T-cell (primary cell): ENCODE results near the gene POFUT1. TPM values are rescaled to one million over a fixed set of nuclear protein-coding genes. Genes with fewer than 3 reads are reported as not detected.

Experiments
- ATAC-seq, 4 experiments: fragments of 200-7000 bp in 3 of 4; fragments of 150-1000 bp in 1 of 4; cut with Tn5 transposase; replicated peaks in 1 of 4; 1 replicate in 3 of 4; 2 replicates in 1 of 4; pipeline ENCODE4 v1.10.0; 2021; ENCODE audit warnings: moderate library complexity in 3 of 4, mild to moderate bottlenecking in 2 of 4, moderate number of reproducible peaks in 1 of 4
- CTCF ChIA-PET, 2 donors: fragments of 300-600 bp; sonication (Branson Sonifier 250); formaldehyde crosslinking; loops; one replicate each; lab custom pipeline; 2022; ENCODE audit warnings: antibody characterized with exemption in 2 of 2; lab: Charles Lee
- POLR2A ChIA-PET, 2 donors: fragments of 300-600 bp; sonication (Branson Sonifier 250); formaldehyde crosslinking; loops; one replicate each; lab custom pipeline; 2022; ENCODE audit warnings: antibody characterized with exemption in 2 of 2; lab: Charles Lee
- DNase-seq, 35 experiments: peaks; one replicate each; pipeline versions ENCODE4 v3.0.0 to v3.0.0-alpha.2; 2013 to 2023
- H3K27ac ChIP-seq: one replicate; pipeline ENCODE4 v1.5.1; 2013; ENCODE audit warnings: low read length
- H3K27me3 ChIP-seq, 2 experiments: replicated peaks in 1 of 2; 1 replicate in 1 of 2; 2 replicates in 1 of 2; pipeline versions ENCODE4 v1.6.1 to v1.7.0; 2013; ENCODE audit warnings: low read length in 1 of 2, mixed read lengths in 1 of 2; ENCODE audit not compliant: control insufficient read depth in 2 of 2, insufficient read depth in 2 of 2; ENCODE audit errors: extremely low read depth in 1 of 2
- H3K36me3 ChIP-seq, 2 donors: 1 replicate in 1 of 2; 2 replicates in 1 of 2; pipeline versions ENCODE4 v1.6.1 to v1.7.0; 2013; ENCODE audit warnings: low read length in 1 of 2; ENCODE audit not compliant: control insufficient read depth in 2 of 2, insufficient read depth in 1 of 2; ENCODE audit errors: extremely low read depth in 1 of 2
- H3K4me1 ChIP-seq, 2 experiments: 1 replicate in 1 of 2; 2 replicates in 1 of 2; pipeline versions ENCODE4 v1.6.1 to v1.7.0; 2013; ENCODE audit warnings: low read length in 2 of 2, mixed read lengths in 1 of 2; ENCODE audit not compliant: insufficient read depth in 2 of 2, control insufficient read depth in 1 of 2; ENCODE audit errors: extremely low read depth in 1 of 2
- H3K4me3 ChIP-seq, 2 donors: 1 replicate in 1 of 2; 2 replicates in 1 of 2; pipeline versions ENCODE4 v1.5.1 to v1.7.0; 2013; ENCODE audit warnings: mild to moderate bottlenecking in 2 of 2, low read length in 1 of 2, moderate library complexity in 1 of 2; ENCODE audit not compliant: control insufficient read depth in 1 of 2; ENCODE audit errors: extremely low read depth in 1 of 2
- H3K9me3 ChIP-seq: 2 replicates; pipeline ENCODE4 v1.7.0; 2013
- H3K27ac Mint-ChIP-seq, 2 donors: one replicate each; pipeline ENCODE4 v1.8.0; 2020 to 2021; ENCODE audit warnings: mild to moderate bottlenecking in 2 of 2, mixed read lengths in 2 of 2
- H3K27me3 Mint-ChIP-seq, 2 donors: one replicate each; pipeline ENCODE4 v1.8.0; 2021 to 2022; ENCODE audit warnings: mixed read lengths in 2 of 2
- H3K36me3 Mint-ChIP-seq: one replicate; pipeline ENCODE4 v1.8.0; 2021; ENCODE audit warnings: mixed read lengths
- H3K4me1 Mint-ChIP-seq, 3 donors: one replicate each; pipeline ENCODE4 v1.8.0; 2020 to 2022; ENCODE audit warnings: mixed read lengths in 3 of 3, mild to moderate bottlenecking in 1 of 3
- H3K4me3 Mint-ChIP-seq, 3 donors: one replicate each; pipeline ENCODE4 v1.8.0; 2020 to 2022; ENCODE audit warnings: mild to moderate bottlenecking in 3 of 3, mixed read lengths in 3 of 3, moderate library complexity in 3 of 3
- H3K9me3 Mint-ChIP-seq, 3 donors: one replicate each; pipeline ENCODE4 v1.8.0; 2020 to 2022; ENCODE audit warnings: mixed read lengths in 3 of 3
- WGBS: methylation state at CpG from one replicate; pipeline ENCODE4 v1.1.5; 2013; ENCODE audit warnings: missing lambda C conversion rate; ENCODE audit not compliant: insufficient coverage; 5-methylcytosine and 5-hydroxymethylcytosine counted together
- total RNA-seq, 35 experiments: library from RNA in 6 of 35; stranded (reverse) in 6 of 35; fragments of 120-200 nt in 1 of 35; gene quantifications; one replicate each; pipeline versions ENCODE4 v1.2.1 to v1.2.4 and lab custom pipeline; 2013 to 2026

POFUT1 gene
- total RNA-seq, 5 donors from 2014 or later (not counting 1 experiment from before 2014, with no cell fraction given), result 13.2 to 20.6 (median 17.7) TPM

- H3K4me3 Mint-ChIP-seq, result no peak overlapping the region
- Histone ChIP-seq H3K27me3 (no peaks in the 10 kb centered on the region), H3K27ac (no peak overlapping the region), H3K4me1 (peaks cover 8 to 26% of the 10 kb centered on the region in 2 experiments), H3K36me3 (peaks cover 5 to 66% of the 10 kb centered on the region in 2 donors), H3K4me3 (no peak overlapping the region), H3K9me3 (no peaks in the 10 kb centered on the region)
- no peaks in the 10 kb centered on the region for H3K9me3 Mint-ChIP-seq
- WGBS, result 97% methylated on average over 10 of the region's 13 CpGs
- H3K27ac Mint-ChIP-seq, result peak overlapping the region in 1 of 2 donors; percentile 33
- no peaks in the 10 kb centered on the region for H3K27me3 Mint-ChIP-seq
- DNase-seq (no peak), ATAC-seq (no peak)
- peaks cover 18 to 26% (median 21%) of the 10 kb centered on the region in 3 donors for H3K4me1 Mint-ChIP-seq
- CTCF ChIA-PET, result no interaction called here
- POLR2A ChIA-PET, result no interaction called here
- peaks cover 48% of the 10 kb centered on the region for H3K36me3 Mint-ChIP-seq
Measured at GRCh38 chr20:32230707-32231106, 23.0 kb downstream of the POFUT1 start.

DNA sequence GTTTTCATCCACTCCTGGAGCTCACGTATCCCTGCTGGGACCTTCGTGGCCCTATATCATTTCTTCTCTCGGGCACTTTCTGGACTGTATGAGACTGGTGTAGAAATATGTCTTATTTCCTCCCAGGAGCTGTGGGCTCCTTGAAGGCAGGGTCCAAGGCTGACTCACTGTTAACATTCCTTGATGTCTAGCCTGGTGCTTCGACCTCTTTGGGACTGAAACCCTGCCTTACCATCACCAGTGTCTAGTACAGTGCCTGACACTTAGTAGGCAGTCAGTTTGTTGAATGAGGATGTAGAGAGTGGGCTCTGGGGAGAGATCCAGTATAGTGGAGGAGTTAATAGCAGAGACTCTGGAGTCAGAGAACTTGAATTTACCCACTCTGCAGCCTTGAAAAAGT, 23.6 kb downstream of the POFUT1 start:
- no peak for ATAC-seq
- POLR2A ChIA-PET, result no interaction called here
- Histone ChIP-seq H3K27ac (peak overlapping the region; percentile 80), H3K27me3 (no peaks in the 10 kb centered on the region), H3K9me3 (no peaks in the 10 kb centered on the region), H3K4me3 (no peak overlapping the region), H3K4me1 (peaks cover 8 to 26% of the 10 kb centered on the region in 2 experiments), H3K36me3 (peaks cover 5 to 72% of the 10 kb centered on the region in 2 donors)
- CTCF ChIA-PET, result no interaction called here
- peak overlapping the region; percentile 97 to 99 for H3K27ac Mint-ChIP-seq
- WGBS, result no CpG with 5 or more reads among the region's 4 CpGs
- DNase-seq, result no peak
- peaks cover 50% of the 10 kb centered on the region for H3K36me3 Mint-ChIP-seq
- no peak overlapping the region for H3K4me3 Mint-ChIP-seq
- H3K27me3 Mint-ChIP-seq, result no peaks in the 10 kb centered on the region
- H3K9me3 Mint-ChIP-seq, result no peaks in the 10 kb centered on the region
- peaks cover 18 to 26% (median 21%) of the 10 kb centered on the region in 3 donors for H3K4me1 Mint-ChIP-seq

DNA sequence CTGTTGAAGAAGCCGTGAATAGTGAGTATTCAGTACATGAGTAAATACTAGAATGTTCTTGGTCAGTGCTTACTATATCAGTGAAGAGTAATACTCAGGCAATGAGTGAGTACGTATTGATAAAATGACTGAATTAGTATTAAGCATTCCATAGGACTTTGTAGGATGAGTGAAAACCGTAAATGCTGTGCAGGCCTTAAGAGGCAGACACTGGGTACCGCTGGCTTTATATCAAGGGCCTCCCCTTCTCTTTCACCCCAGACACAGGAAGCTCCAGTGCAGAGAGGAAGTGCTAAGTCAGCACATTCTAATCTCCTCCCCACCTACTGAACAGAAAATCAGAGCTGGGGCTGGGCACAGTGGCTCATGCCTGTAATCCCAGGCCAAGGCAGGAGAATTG, 24.2 kb downstream of the POFUT1 start:
- Mint-ChIP-seq H3K27me3 (no peaks in the 10 kb centered on the region), H3K9me3 (no peaks in the 10 kb centered on the region), H3K4me1 (peaks cover 18 to 26% (median 21%) of the 10 kb centered on the region in 3 donors), H3K36me3 (peaks cover 53% of the 10 kb centered on the region), H3K27ac (peak overlapping the region; percentile 97 to 99), H3K4me3 (peak overlapping the region in 1 of 3 donors; percentile 60)
- H3K4me1 ChIP-seq, result peaks cover 8 to 26% of the 10 kb centered on the region in 2 experiments
- POLR2A ChIA-PET, result no interaction called here
- H3K9me3 ChIP-seq, result no peaks in the 10 kb centered on the region
- peaks cover 5 to 68% of the 10 kb centered on the region in 2 donors for H3K36me3 ChIP-seq
- no peak overlapping the region for H3K4me3 ChIP-seq
- ATAC-seq (peak; percentile 87 to 98 (median 97)), DNase-seq (peak in 33 of 35 experiments; percentile 1 to 69 (median 23))
- H3K27me3 ChIP-seq, result no peaks in the 10 kb centered on the region
- CTCF ChIA-PET, result interaction anchor here in 1 of 2 donors (0.5 kb wide), 1 partner anchor 17 kb away, joined by 5 read pairs; no protein-coding TSS in a partner anchor
- H3K27ac ChIP-seq, result peak overlapping the region; percentile 80
- WGBS, result 32% methylated on average over 2 of the region's 4 CpGs

DNA sequence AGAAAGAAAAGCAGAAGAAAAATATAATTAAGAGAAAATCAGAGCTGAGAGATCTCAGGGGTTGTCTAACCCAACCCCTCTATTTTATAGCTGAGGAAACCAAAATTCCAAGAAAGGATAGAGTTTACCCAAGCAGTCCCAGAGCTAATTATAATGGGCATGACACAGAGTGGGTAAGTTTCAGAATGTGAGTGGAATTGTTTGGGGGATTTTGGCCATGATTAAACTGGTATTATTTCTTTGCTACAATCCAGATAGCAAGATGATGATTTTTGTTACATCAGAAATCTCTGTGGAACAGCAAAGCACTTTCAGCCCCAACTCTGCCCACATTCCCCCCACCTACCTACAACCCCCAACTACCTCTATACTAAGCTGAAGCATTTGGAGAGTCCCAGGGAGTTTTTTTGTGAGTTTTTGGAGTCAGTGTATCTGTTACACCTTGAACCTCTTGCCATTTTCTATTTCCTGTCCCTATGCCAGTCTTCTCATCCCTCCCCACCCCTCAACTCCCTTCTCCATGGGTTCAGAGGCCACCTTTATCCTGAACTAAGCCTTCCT, 24.7 kb downstream of the POFUT1 start:
- peaks cover 58% of the 10 kb centered on the region for H3K36me3 Mint-ChIP-seq
- H3K4me1 ChIP-seq, result peaks cover 8 to 26% of the 10 kb centered on the region in 2 experiments

DNA sequence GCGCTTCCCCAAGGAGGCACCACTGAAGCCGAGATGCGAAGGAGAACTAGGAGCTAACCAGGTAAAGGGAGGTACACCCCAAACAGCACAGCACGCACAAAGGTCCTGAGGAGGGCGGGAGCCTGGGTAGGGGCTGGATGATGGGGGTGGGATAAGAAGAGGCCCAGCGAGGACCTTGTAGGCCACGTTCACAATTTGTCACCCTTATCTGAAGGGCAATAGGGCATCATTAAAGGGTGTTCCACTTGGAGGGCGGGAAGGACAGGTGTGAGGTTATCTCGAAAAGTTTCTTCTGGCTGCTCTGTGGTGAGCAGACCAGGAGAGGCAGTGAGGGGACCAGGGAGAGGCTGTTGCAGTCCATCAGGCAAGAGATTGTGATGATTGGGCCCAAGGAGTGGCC, 25.6 kb downstream of the POFUT1 start:
- CTCF ChIA-PET, result interaction anchor here in 1 of 2 donors (0.6 to 0.8 kb wide), 2 partner anchors 266 to 438 kb away, joined by 4 to 7 read pairs; no protein-coding TSS in a partner anchor
- Histone ChIP-seq H3K27me3 (no peaks in the 10 kb centered on the region), H3K4me3 (no peak overlapping the region), H3K9me3 (no peaks in the 10 kb centered on the region), H3K36me3 (peaks cover 5 to 56% of the 10 kb centered on the region in 2 donors), H3K27ac (peak overlapping the region; percentile 80), H3K4me1 (peaks cover 8 to 26% of the 10 kb centered on the region in 2 experiments)
- WGBS, result 97% methylated on average over 9 of the region's 9 CpGs
- peaks cover 18 to 26% (median 21%) of the 10 kb centered on the region in 3 donors for H3K4me1 Mint-ChIP-seq
- H3K36me3 Mint-ChIP-seq, result peaks cover 51% of the 10 kb centered on the region
- no peaks in the 10 kb centered on the region for H3K27me3 Mint-ChIP-seq
- no peak overlapping the region for H3K4me3 Mint-ChIP-seq
- ATAC-seq (no peak), DNase-seq (no peak)
- H3K9me3 Mint-ChIP-seq, result no peaks in the 10 kb centered on the region
- POLR2A ChIA-PET, result no interaction called here
- H3K27ac Mint-ChIP-seq, result peak overlapping the region; percentile 97 to 99

More for the DNA sequence above, 24.7 kb downstream of the POFUT1 start:
- H3K27ac Mint-ChIP-seq, result peak overlapping the region; percentile 97 to 99
- Histone ChIP-seq H3K27ac (peak overlapping the region; percentile 80), H3K36me3 (peaks cover 5 to 62% of the 10 kb centered on the region in 2 donors), H3K9me3 (no peaks in the 10 kb centered on the region), H3K4me3 (no peak overlapping the region), H3K27me3 (no peaks in the 10 kb centered on the region)
- ATAC-seq, result no peak
- peak overlapping the region in 1 of 3 donors; percentile 60 for H3K4me3 Mint-ChIP-seq
- H3K27me3 Mint-ChIP-seq, result no peaks in the 10 kb centered on the region
- no peak for DNase-seq
- ChIA-PET CTCF (interaction anchor here in 1 of 2 donors (0.5 to 0.8 kb wide), 3 partner anchors 16 to 437 kb away, joined by 4 to 7 read pairs (median 5); no protein-coding TSS in a partner anchor), POLR2A (no interaction called here)
- H3K4me1 Mint-ChIP-seq, result peaks cover 18 to 26% (median 21%) of the 10 kb centered on the region in 3 donors
- H3K9me3 Mint-ChIP-seq, result no peaks in the 10 kb centered on the region

DNA sequence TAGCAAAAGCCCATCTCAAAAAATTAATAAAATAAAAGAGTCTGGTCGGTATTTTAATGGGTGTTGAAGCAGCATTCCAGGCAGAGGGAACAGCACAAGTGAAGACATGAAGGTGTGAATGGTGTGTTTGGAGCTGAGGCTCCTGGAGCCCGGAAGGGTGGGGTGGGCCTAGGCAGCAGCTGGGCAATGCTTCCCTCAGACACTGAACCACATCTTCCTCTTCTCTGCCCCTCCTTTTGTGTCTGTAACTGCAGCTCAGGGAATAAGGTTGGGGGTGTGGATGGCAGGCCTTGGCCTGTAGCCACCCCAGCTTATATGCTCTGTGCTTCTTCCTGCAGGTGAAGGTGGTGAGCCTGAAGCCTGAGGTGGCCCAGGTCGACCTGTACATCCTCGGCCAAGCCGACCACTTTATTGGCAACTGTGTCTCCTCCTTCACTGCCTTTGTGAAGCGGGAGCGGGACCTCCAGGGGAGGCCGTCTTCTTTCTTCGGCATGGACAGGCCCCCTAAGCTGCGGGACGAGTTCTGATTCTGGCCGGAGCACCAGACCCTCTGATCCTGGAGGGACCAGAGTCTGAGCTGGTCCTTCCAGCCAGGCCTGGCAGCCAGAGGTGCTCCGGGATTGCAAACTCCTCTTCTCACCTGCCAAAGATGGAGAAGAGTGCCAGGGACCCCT, 26.6 kb downstream of the POFUT1 start:
- Mint-ChIP-seq H3K9me3 (no peaks in the 10 kb centered on the region), H3K4me3 (no peak overlapping the region), H3K27me3 (no peaks in the 10 kb centered on the region), H3K27ac (peak overlapping the region in 1 of 2 donors; percentile 52), H3K36me3 (peaks cover 43% of the 10 kb centered on the region), H3K4me1 (peaks cover 18 to 26% (median 21%) of the 10 kb centered on the region in 3 donors)
- Histone ChIP-seq H3K36me3 (peaks cover 5 to 49% of the 10 kb centered on the region in 2 donors), H3K27me3 (no peaks in the 10 kb centered on the region), H3K4me1 (peaks cover 8 to 26% of the 10 kb centered on the region in 2 experiments), H3K4me3 (no peak overlapping the region), H3K27ac (no peak overlapping the region), H3K9me3 (no peaks in the 10 kb centered on the region)
- ChIA-PET POLR2A (no interaction called here), CTCF (no interaction called here)
- no peak for ATAC-seq
- 97% methylated on average over 11 of the region's 13 CpGs for WGBS
- DNase-seq, result no peak
